Measurements from ENCODE around the gene ARHGAP29. TPM values are rescaled to one million over a fixed set of nuclear protein-coding genes. Genes with fewer than 3 reads are reported as not detected.

ARHGAP29 gene
- total RNA-seq, 4 donors from 2014 or later = 4.1 to 8.9 (median 5.4) TPM

DNA sequence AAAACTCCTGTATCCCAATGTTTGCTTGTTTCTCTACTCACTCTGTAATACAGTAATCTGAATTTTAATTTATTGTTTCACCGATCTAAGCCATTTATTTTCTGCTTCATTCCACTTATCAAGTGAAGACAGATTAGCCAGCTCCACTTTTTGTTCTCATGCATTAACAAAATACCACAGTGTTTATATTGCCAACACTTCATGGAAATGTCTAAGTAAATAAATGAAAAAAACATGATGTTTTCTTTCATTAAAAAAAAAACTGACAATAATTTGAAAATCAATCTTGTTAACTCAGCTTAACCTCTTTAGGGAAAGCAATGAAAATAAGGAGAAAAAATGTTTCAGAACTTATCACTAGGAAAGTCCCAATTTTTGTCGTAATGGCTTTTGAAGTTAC is 11.5 kb downstream of the ARHGAP29 start:
- peaks cover 0 to 7% (median 0%) of the 10 kb centered on the region in 4 donors for H3K4me1 ChIP-seq
- no peak for DNase-seq
- in situ Hi-C loops (cut with MboI; ENCODE audit: low pct_ligation_motif_present in 1 of 4, low pct_unique_long_range_greater_than_20kb in 1 of 4, low sequenced_read_pairs in 3 of 4) = loop anchor here in 1 of 4 donors (25.0 kb wide), 1 partner anchor 164 kb away; no protein-coding TSS in a partner anchor
- intact Hi-C loops (cut with DNase I; ENCODE audit: low total_unique reads) = no loop called here
- H3K36me3 ChIP-seq = no peaks in the 10 kb centered on the region
- no peak overlapping the region for H3K27ac ChIP-seq
- H3K9me3 ChIP-seq = no peaks in the 10 kb centered on the region
- no peak overlapping the region for H3K4me3 ChIP-seq
- WGBS, 2 donors (ENCODE audit: low coverage in 1 of 2) = 80 to 94% methylated on average over 2 of the region's 2 CpGs
- TF ChIP-seq POLR2AphosphoS5 (IDR thresholded peaks at IDR 0.05) (no peak), POLR2A (IDR thresholded peaks at IDR 0.05) (no peak)
- TF ChIP-seq, protein P1, sequence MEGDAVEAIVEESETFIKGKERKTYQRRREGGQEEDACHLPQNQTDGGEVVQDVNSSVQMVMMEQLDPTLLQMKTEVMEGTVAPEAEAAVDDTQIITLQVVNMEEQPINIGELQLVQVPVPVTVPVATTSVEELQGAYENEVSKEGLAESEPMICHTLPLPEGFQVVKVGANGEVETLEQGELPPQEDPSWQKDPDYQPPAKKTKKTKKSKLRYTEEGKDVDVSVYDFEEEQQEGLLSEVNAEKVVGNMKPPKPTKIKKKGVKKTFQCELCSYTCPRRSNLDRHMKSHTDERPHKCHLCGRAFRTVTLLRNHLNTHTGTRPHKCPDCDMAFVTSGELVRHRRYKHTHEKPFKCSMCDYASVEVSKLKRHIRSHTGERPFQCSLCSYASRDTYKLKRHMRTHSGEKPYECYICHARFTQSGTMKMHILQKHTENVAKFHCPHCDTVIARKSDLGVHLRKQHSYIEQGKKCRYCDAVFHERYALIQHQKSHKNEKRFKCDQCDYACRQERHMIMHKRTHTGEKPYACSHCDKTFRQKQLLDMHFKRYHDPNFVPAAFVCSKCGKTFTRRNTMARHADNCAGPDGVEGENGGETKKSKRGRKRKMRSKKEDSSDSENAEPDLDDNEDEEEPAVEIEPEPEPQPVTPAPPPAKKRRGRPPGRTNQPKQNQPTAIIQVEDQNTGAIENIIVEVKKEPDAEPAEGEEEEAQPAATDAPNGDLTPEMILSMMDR (IDR thresholded peaks at IDR 0.05) = no peak
- H3K27me3 ChIP-seq = no peaks in the 10 kb centered on the region

GRCh38 chr1:94218332-94218731 is 19.1 kb downstream of the ARHGAP29 start:
- intact Hi-C loops (cut with DNase I; ENCODE audit: low total_unique reads) (no loop called here), in situ Hi-C loops (cut with MboI; ENCODE audit: low pct_ligation_motif_present in 1 of 4, low pct_unique_long_range_greater_than_20kb in 1 of 4, low sequenced_read_pairs in 3 of 4) (no loop called here)
- no peak for TF ChIP-seq EP300 (IDR thresholded peaks at IDR 0.05; ENCODE audit: low read depth)
- TF ChIP-seq, protein P1 (IDR thresholded peaks at IDR 0.05) = no peak
- TF ChIP-seq POLR2AphosphoS5 (IDR thresholded peaks at IDR 0.05) = no peak
- TF ChIP-seq POLR2A (IDR thresholded peaks at IDR 0.05) = no peak
- Histone ChIP-seq H3K9me3 (no peaks in the 10 kb centered on the region), H3K36me3 (no peaks in the 10 kb centered on the region), H3K27me3 (no peaks in the 10 kb centered on the region), H3K27ac (no peak overlapping the region), H3K4me3 (no peak overlapping the region), H3K4me1 (no peaks in the 10 kb centered on the region)
- WGBS, 2 donors (ENCODE audit: low coverage in 1 of 2) = 71 to 74% methylated on average over 2 of the region's 2 CpGs
- no peak for DNase-seq

GRCh38 chr1:94215955-94216354 is 21.4 kb downstream of the ARHGAP29 start:
- H3K27me3 ChIP-seq = no peaks in the 10 kb centered on the region
- no peak for DNase-seq
- H3K27ac ChIP-seq = no peak overlapping the region
- no peaks in the 10 kb centered on the region for H3K4me1 ChIP-seq
- TF ChIP-seq, protein P1 (IDR thresholded peaks at IDR 0.05) = no peak
- TF ChIP-seq POLR2A (IDR thresholded peaks at IDR 0.05) (no peak), POLR2AphosphoS5 (IDR thresholded peaks at IDR 0.05) (no peak), EP300 (IDR thresholded peaks at IDR 0.05; ENCODE audit: low read depth) (no peak)
- no peaks in the 10 kb centered on the region for H3K9me3 ChIP-seq
- in situ Hi-C loops (cut with MboI; ENCODE audit: low pct_ligation_motif_present in 1 of 4, low pct_unique_long_range_greater_than_20kb in 1 of 4, low sequenced_read_pairs in 3 of 4) = no loop called here
- H3K36me3 ChIP-seq = no peaks in the 10 kb centered on the region
- intact Hi-C loops (cut with DNase I; ENCODE audit: low total_unique reads) = no loop called here
- no peak overlapping the region for H3K4me3 ChIP-seq

- no peak for DNase-seq
Observed at GRCh38 chr1:94209982-94210381, 27.4 kb downstream of the ARHGAP29 start.

More at GRCh38 chr1:94209982-94210381, 27.4 kb downstream of the ARHGAP29 start:
- Histone ChIP-seq H3K36me3 (no peaks in the 10 kb centered on the region), H3K27me3 (no peaks in the 10 kb centered on the region), H3K4me1 (no peaks in the 10 kb centered on the region), H3K9me3 (no peaks in the 10 kb centered on the region), H3K27ac (no peak overlapping the region), H3K4me3 (no peak overlapping the region)
- 90 to 94% methylated on average over 1 of the region's 1 CpG for WGBS, 2 donors (ENCODE audit: low coverage in 1 of 2)
- in situ Hi-C loops (cut with MboI; ENCODE audit: low pct_ligation_motif_present in 1 of 4, low pct_unique_long_range_greater_than_20kb in 1 of 4, low sequenced_read_pairs in 3 of 4) = no loop called here
- intact Hi-C loops (cut with DNase I; ENCODE audit: low total_unique reads) = no loop called here
- TF ChIP-seq, protein P1 (IDR thresholded peaks at IDR 0.05) = no peak
- TF ChIP-seq POLR2A (IDR thresholded peaks at IDR 0.05) = no peak
- no peak for TF ChIP-seq EP300 (IDR thresholded peaks at IDR 0.05; ENCODE audit: low read depth)
- no peak for TF ChIP-seq POLR2AphosphoS5 (IDR thresholded peaks at IDR 0.05)
